Neural progenitor cell (in vitro differentiated cells): Measurements from ENCODE around the gene NEMP1. TPM values are rescaled to one million over a fixed set of nuclear protein-coding genes. Genes with fewer than 3 reads are reported as not detected.

Source experiments
- DNase-seq: peaks from one replicate; pipeline ENCODE4 v3.0.0-alpha.2; 2016; ENCODE audit warnings: low spot score
- H2AFZ ChIP-seq: fragments of 200-600 bp; sonication (generic); replicated peaks from 2 replicates; pipeline ENCODE4 v1.6.1; 2016; ENCODE audit warnings: antibody characterized with exemption
- H3F3A ChIP-seq: fragments of 200-600 bp; sonication (generic); 2 replicates; pipeline ENCODE4 v1.6.1; 2016; ENCODE audit warnings: antibody characterized with exemption, low read depth
- H3K27ac ChIP-seq: fragments of 200-600 bp; sonication (generic); 2 replicates; pipeline ENCODE4 v1.5.1; 2016; ENCODE audit warnings: mild to moderate bottlenecking
- H3K27me3 ChIP-seq: fragments of 200-600 bp; sonication (generic); 2 replicates; pipeline ENCODE4 v1.6.1; 2016; ENCODE audit warnings: mild to moderate bottlenecking, moderate library complexity
- H3K36me3 ChIP-seq: fragments of 200-600 bp; sonication (generic); 2 replicates; pipeline ENCODE4 v1.5.1; 2016
- H3K4me1 ChIP-seq: fragments of 200-600 bp; sonication (generic); 2 replicates; pipeline ENCODE4 v1.6.1; 2016; ENCODE audit warnings: mixed run types
- H3K4me2 ChIP-seq: fragments of 200-600 bp; sonication (generic); 2 replicates; pipeline ENCODE4 v1.6.1; 2016
- H3K4me3 ChIP-seq: fragments of 200-600 bp; sonication (generic); 2 replicates; pipeline ENCODE4 v1.5.1; 2016
- H3K79me2 ChIP-seq: fragments of 200-600 bp; sonication (generic); 2 replicates; pipeline ENCODE4 v1.6.1; 2016; ENCODE audit warnings: low read depth
- H3K9ac ChIP-seq: fragments of 200-600 bp; sonication (generic); 2 replicates; pipeline ENCODE4 v1.6.1; 2016
- H3K9me3 ChIP-seq: fragments of 200-600 bp; sonication (generic); 2 replicates; pipeline ENCODE4 v1.5.1; 2016; ENCODE audit warnings: low read depth
- H4K20me1 ChIP-seq: fragments of 200-600 bp; sonication (generic); 2 replicates; pipeline ENCODE4 v1.6.1; 2016; ENCODE audit warnings: low read depth
- H3K27ac Mint-ChIP-seq: 3 replicates; pipeline ENCODE4 v1.8.0; 2021; ENCODE audit warnings: mixed read lengths
- H3K27me3 Mint-ChIP-seq: 2 replicates; pipeline ENCODE4 v1.8.0; 2022; ENCODE audit warnings: low read depth, mild to moderate bottlenecking, inconsistent platforms, moderate library complexity, mixed read lengths; ENCODE audit not compliant: insufficient read depth
- H3K36me3 Mint-ChIP-seq: 3 replicates; pipeline ENCODE4 v1.8.0; 2021; ENCODE audit warnings: mixed read lengths
- H3K4me1 Mint-ChIP-seq: 3 replicates; pipeline ENCODE4 v1.8.0; 2021; ENCODE audit warnings: mixed read lengths
- H3K4me3 Mint-ChIP-seq: 3 replicates; pipeline ENCODE4 v1.8.0; 2021; ENCODE audit warnings: mild to moderate bottlenecking, moderate library complexity, mixed read lengths
- H3K9me3 Mint-ChIP-seq: 3 replicates; pipeline ENCODE4 v1.8.0; 2020; ENCODE audit warnings: mixed read lengths
- EZH2 ChIP-seq: fragments of 200-600 bp; sonication (generic); IDR thresholded peaks from 2 replicates; pipeline ENCODE4 v1.6.1; 2017; ENCODE audit warnings: antibody characterized with exemption, mild to moderate bottlenecking, moderate library complexity
- EZH2phosphoT487 ChIP-seq: fragments of 200-600 bp; sonication (generic); IDR thresholded peaks from 2 replicates; pipeline ENCODE4 v1.6.1; 2017; ENCODE audit warnings: antibody characterized with exemption
- total RNA-seq: library from RNA; depleted of rRNA; stranded (reverse); fragments of >200 nt; gene quantifications from 2 replicates; pipeline ENCODE4 v1.2.3, GENCODE V29; 2015; ENCODE audit warnings: low replicate concordance
- TF ChIP-seq, protein P1 (sequence below): fragments of 200-600 bp; sonication (generic); IDR thresholded peaks from 2 replicates; pipeline ENCODE4 v1.5.1; 2017; ENCODE audit warnings: antibody characterized with exemption, mild to moderate bottlenecking

The NEMP1 gene
- total RNA-seq, 1 donor from 2014 or later: 72.0 TPM

GRCh38 chr12:57046947-57047890, 31.4 kb downstream of the NEMP1 start:
- no peak overlapping the region for H3K27ac Mint-ChIP-seq
- H3K27ac ChIP-seq: no peak overlapping the region

GRCh38 chr12:57046086-57046791, 32.4 kb downstream of the NEMP1 start:
- H4K20me1 ChIP-seq: no peaks in the 10 kb centered on the region
- no peak overlapping the region for H3K9ac ChIP-seq
- no peak overlapping the region for H2AFZ ChIP-seq
- no peaks in the 10 kb centered on the region for H3K9me3 ChIP-seq
- no peak overlapping the region for H3K4me3 ChIP-seq
- peaks cover 1% of the 10 kb centered on the region for H3F3A ChIP-seq
- Mint-ChIP-seq H3K36me3 (no peaks in the 10 kb centered on the region), H3K27me3 (peaks cover 19% of the 10 kb centered on the region), H3K4me3 (no peak overlapping the region), H3K4me1 (no peaks in the 10 kb centered on the region), H3K27ac (no peak overlapping the region), H3K9me3 (no peaks in the 10 kb centered on the region)
- no peaks in the 10 kb centered on the region for H3K4me1 ChIP-seq
- no peaks in the 10 kb centered on the region for H3K79me2 ChIP-seq
- TF ChIP-seq, protein P1, sequence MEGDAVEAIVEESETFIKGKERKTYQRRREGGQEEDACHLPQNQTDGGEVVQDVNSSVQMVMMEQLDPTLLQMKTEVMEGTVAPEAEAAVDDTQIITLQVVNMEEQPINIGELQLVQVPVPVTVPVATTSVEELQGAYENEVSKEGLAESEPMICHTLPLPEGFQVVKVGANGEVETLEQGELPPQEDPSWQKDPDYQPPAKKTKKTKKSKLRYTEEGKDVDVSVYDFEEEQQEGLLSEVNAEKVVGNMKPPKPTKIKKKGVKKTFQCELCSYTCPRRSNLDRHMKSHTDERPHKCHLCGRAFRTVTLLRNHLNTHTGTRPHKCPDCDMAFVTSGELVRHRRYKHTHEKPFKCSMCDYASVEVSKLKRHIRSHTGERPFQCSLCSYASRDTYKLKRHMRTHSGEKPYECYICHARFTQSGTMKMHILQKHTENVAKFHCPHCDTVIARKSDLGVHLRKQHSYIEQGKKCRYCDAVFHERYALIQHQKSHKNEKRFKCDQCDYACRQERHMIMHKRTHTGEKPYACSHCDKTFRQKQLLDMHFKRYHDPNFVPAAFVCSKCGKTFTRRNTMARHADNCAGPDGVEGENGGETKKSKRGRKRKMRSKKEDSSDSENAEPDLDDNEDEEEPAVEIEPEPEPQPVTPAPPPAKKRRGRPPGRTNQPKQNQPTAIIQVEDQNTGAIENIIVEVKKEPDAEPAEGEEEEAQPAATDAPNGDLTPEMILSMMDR: no peak
- TF ChIP-seq EZH2 (no peak), EZH2phosphoT487 (no peak)
- no peak overlapping the region for H3K27ac ChIP-seq
- DNase-seq: no peak
- no peaks in the 10 kb centered on the region for H3K27me3 ChIP-seq
- H3K36me3 ChIP-seq: no peaks in the 10 kb centered on the region
- H3K4me2 ChIP-seq: no peak overlapping the region

More at GRCh38 chr12:57046947-57047890, 31.4 kb downstream of the NEMP1 start:
- peak overlapping the region; percentile 41 for H3K4me3 Mint-ChIP-seq
- Histone ChIP-seq H3K27me3 (no peaks in the 10 kb centered on the region), H3K4me2 (no peak overlapping the region), H4K20me1 (no peaks in the 10 kb centered on the region), H3K79me2 (no peaks in the 10 kb centered on the region), H3K4me3 (no peak overlapping the region), H3K9ac (no peak overlapping the region), H3K36me3 (no peaks in the 10 kb centered on the region), H2AFZ (no peak overlapping the region), H3K4me1 (no peaks in the 10 kb centered on the region), H3K9me3 (no peaks in the 10 kb centered on the region), H3F3A (peaks cover 8% of the 10 kb centered on the region)
- no peaks in the 10 kb centered on the region for H3K4me1 Mint-ChIP-seq
- no peak for DNase-seq
- TF ChIP-seq EZH2 (no peak), EZH2phosphoT487 (no peak)
- TF ChIP-seq, protein P1: no peak
- no peaks in the 10 kb centered on the region for H3K36me3 Mint-ChIP-seq
- H3K27me3 Mint-ChIP-seq: peaks cover 19% of the 10 kb centered on the region
- H3K9me3 Mint-ChIP-seq: no peaks in the 10 kb centered on the region

DNA sequence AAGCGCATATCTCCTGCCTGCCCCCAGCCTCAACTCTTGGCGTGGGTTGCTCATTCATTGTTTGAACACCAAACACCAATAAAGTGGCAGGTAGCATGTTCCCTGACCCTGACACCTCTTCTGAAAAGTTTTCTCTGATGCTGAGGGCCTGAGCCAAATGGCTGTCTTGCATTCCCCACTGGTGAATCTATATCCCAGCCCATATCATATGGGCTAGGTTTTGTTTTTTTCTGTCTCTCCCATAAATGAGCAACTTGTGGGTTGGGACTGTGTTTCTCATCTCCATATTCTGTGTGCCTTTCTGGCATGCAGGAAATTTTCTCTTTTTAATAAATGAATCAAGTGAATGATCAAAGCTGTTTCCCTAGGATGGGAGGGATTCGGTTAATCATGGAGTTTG, 33.7 kb downstream of the NEMP1 start:
- Histone ChIP-seq H4K20me1 (no peaks in the 10 kb centered on the region), H3K36me3 (no peaks in the 10 kb centered on the region), H3K27me3 (no peaks in the 10 kb centered on the region), H3K4me2 (no peak overlapping the region), H2AFZ (no peak overlapping the region), H3K79me2 (no peaks in the 10 kb centered on the region), H3K9ac (no peak overlapping the region), H3K4me1 (peaks cover 4% of the 10 kb centered on the region), H3F3A (peaks cover 3% of the 10 kb centered on the region), H3K27ac (no peak overlapping the region), H3K9me3 (no peaks in the 10 kb centered on the region), H3K4me3 (no peak overlapping the region)
- no peak overlapping the region for H3K4me3 Mint-ChIP-seq
- TF ChIP-seq, protein P1: no peak
- TF ChIP-seq EZH2phosphoT487: no peak
- TF ChIP-seq EZH2: no peak
- no peak for DNase-seq
- no peaks in the 10 kb centered on the region for H3K9me3 Mint-ChIP-seq
- H3K36me3 Mint-ChIP-seq: no peaks in the 10 kb centered on the region
- H3K27me3 Mint-ChIP-seq: peaks cover 19% of the 10 kb centered on the region
- no peak overlapping the region for H3K27ac Mint-ChIP-seq
- no peaks in the 10 kb centered on the region for H3K4me1 Mint-ChIP-seq
